MCF 10A (cell line): ENCODE data around the gene TRAPPC2L. TPM values are rescaled to one million over a fixed set of nuclear protein-coding genes. Genes with fewer than 3 reads are reported as not detected.
A peak's percentile ranks its signal among the peaks of the same experiment; 100 is the strongest.

ENCODE experiments used
- BruUV-seq: library from RNA; stranded (reverse); fragments of 400-500 nt; replicated peaks from 2 replicates; lab custom pipeline; 2021; lab: Mats Ljungman, UMichigan
- CTCF ChIA-PET: fragments of 300-600 bp; sonication (Branson Sonifier 250); formaldehyde crosslinking; extraction: SDS; loops from one replicate; lab custom pipeline; 2021; ENCODE audit warnings: antibody characterized with exemption, inconsistent platforms; lab: Yijun Ruan, JAX
- POLR2A ChIA-PET: fragments of 300-600, 350-650 bp; sonication (Branson Sonifier 250); formaldehyde crosslinking; extraction: SDS; loops from one replicate; lab custom pipeline; 2020; ENCODE audit warnings: antibody characterized with exemption, inconsistent platforms; lab: Yijun Ruan, JAX
- DNase-seq: peaks from one replicate; pipeline ENCODE4 v3.0.0-alpha.2; 2018; ENCODE audit not compliant: unreplicated experiment
- H3K27ac Mint-ChIP-seq: one replicate; pipeline ENCODE4 v1.8.0; 2022; ENCODE audit warnings: mild to moderate bottlenecking, low read depth, mixed read lengths; ENCODE audit not compliant: unreplicated experiment
- H3K27me3 Mint-ChIP-seq: one replicate; pipeline ENCODE4 v1.8.0; 2022; ENCODE audit warnings: mixed read lengths; ENCODE audit not compliant: insufficient read depth, unreplicated experiment
- H3K36me3 Mint-ChIP-seq: one replicate; pipeline ENCODE4 v1.8.0; 2022; ENCODE audit warnings: mild to moderate bottlenecking, moderate library complexity, mixed read lengths; ENCODE audit not compliant: insufficient read depth, unreplicated experiment
- H3K4me1 Mint-ChIP-seq: one replicate; pipeline ENCODE4 v1.8.0; 2022; ENCODE audit warnings: mixed read lengths; ENCODE audit not compliant: insufficient read depth, unreplicated experiment
- H3K4me3 Mint-ChIP-seq: one replicate; pipeline ENCODE4 v1.8.0; 2022; ENCODE audit warnings: mild to moderate bottlenecking, moderate library complexity, mixed read lengths; ENCODE audit not compliant: unreplicated experiment
- H3K9me3 Mint-ChIP-seq: one replicate; pipeline ENCODE4 v1.8.0; 2022; ENCODE audit warnings: mixed read lengths; ENCODE audit not compliant: unreplicated experiment
- intact Hi-C: fragments of 100-400 bp; cut with micrococcal nuclease; formaldehyde crosslinking; loops from 2 replicates; pipeline ENCODE4 v1.14.1; 2022
- total RNA-seq: library from RNA; stranded (reverse); gene quantifications from 2 replicates; pipeline ENCODE4 v1.2.3, GENCODE V29; 2022
- TF ChIP-seq, protein P1 (sequence below): fragments of 200-600 bp; IDR thresholded peaks from one replicate; pipeline ENCODE4 v1.8.0; 2022; ENCODE audit warnings: antibody characterized with exemption, mild to moderate bottlenecking; ENCODE audit not compliant: unreplicated experiment

The TRAPPC2L gene
- total RNA-seq, 1 experiment from 2014 or later = 35.6 TPM

DNA sequence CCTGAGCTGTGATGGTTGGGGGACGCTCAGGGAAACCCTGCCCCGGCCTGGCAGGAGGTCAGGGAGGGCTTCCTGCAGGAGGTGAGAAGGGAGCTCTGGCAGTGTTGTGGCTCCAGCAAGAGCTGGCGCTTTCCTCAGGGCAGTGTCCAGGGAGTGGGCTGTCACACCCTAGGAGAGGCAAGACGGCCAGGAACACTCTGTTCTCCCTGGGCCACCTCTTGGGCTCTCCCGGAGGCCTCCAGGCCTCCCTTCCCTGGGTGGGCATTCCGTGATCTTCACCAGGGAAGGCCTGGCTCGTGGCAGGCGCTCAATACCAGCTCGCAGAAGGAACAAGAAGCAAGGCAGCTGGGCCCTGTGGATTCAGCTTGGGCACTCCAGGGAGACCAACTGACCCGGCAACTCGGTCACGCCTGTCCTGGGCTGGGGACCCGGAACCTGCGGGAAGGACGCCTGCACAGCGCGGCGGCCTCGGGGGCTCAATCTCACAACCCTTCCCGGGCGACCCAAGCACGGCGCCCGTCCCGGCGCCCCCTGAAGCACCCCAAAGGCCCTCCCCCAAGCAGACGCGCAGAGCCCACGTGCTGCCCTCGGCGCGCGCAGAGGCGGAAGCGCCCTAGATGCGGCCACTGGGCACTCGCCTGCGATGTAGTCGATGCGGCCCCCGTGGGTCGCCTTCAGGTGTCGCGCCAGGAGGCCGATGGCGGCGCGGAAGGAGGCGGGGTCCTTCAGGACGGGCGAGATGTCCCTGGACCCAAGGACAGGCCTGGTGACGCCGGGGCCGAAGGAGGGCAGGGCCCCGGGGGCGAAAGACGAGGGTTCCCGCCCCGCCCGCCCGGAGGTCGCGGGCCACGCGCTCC lies 45.8 kb upstream of the TRAPPC2L start:
- CTCF ChIA-PET = interaction anchor here (0.6 to 6.2 kb wide), 11 partner anchors 25 to 356 kb away, joined by 3 to 47 read pairs (median 4); partner anchors contain the start of genes GALNS and TRAPPC2L
- intact Hi-C loops = no loop called here
- TF ChIP-seq, protein P1, sequence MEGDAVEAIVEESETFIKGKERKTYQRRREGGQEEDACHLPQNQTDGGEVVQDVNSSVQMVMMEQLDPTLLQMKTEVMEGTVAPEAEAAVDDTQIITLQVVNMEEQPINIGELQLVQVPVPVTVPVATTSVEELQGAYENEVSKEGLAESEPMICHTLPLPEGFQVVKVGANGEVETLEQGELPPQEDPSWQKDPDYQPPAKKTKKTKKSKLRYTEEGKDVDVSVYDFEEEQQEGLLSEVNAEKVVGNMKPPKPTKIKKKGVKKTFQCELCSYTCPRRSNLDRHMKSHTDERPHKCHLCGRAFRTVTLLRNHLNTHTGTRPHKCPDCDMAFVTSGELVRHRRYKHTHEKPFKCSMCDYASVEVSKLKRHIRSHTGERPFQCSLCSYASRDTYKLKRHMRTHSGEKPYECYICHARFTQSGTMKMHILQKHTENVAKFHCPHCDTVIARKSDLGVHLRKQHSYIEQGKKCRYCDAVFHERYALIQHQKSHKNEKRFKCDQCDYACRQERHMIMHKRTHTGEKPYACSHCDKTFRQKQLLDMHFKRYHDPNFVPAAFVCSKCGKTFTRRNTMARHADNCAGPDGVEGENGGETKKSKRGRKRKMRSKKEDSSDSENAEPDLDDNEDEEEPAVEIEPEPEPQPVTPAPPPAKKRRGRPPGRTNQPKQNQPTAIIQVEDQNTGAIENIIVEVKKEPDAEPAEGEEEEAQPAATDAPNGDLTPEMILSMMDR = no peak
- POLR2A ChIA-PET = interaction anchor here (0.6 to 4.1 kb wide), 26 partner anchors 7 to 846 kb away, joined by 3 to 42 read pairs (median 6); partner anchors contain the start of genes CDH15, CDT1, CHMP1A and CTU2
- Mint-ChIP-seq H3K9me3 (no peaks in the 10 kb centered on the region), H3K4me3 (peak overlapping the region; percentile 76), H3K36me3 (peaks cover 41% of the 10 kb centered on the region), H3K27ac (peak overlapping the region; percentile 77), H3K4me1 (peaks cover 5% of the 10 kb centered on the region), H3K27me3 (no peaks in the 10 kb centered on the region)
- no TSS peak for BruUV-seq
- DNase-seq = peak; percentile 84

DNA sequence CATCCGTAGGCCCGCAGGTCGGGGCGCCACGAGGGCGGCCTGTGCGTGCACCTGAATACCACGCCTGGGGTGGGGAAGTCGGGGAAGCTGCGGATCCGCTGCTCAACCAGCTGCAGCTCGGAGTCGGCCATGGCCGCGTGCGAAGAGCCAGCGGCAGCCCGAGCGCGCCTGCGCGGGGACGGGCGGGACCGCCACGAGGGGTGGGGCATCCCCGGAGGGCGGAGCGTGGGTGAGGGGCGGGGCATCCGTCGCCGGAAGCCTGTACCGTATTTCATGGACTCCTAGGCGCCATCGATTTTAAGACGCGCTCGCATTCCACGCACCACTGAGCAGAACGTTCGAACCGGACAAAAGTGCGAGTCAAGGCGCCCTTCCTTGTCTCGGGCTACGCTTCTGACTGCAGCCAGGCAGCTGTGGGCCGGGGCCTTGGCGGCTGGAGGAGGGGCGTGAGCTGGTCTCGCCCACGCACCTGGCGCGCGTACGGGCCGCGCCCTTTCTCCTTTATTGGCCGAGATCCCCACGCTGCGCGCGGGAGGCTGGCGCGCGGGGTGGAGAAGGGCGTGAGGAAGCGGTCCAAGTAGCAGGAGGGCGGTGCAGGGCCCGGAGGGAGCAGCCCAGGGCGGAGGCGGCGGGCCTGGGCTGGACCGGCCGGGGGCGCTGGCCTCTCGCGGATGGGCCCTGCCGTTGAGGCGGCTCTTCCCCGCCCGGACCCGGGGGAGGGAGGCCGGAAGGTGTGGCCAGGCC lies 45.0 kb upstream of the TRAPPC2L start, which contains the start of gene APRT:
Gene APRT, minus strand, starts transcription at position 160 of the 744 bp plus-strand sequence. Its CDS starts 29 bp downstream, at position 131.
- H3K4me1 Mint-ChIP-seq = peaks cover 5% of the 10 kb centered on the region
- ChIA-PET CTCF (interaction anchor here (0.7 to 6.2 kb wide), 8 partner anchors 13 to 355 kb away, joined by 3 to 47 read pairs (median 3); partner anchors contain the start of genes GALNS and TRAPPC2L), POLR2A (interaction anchor here (0.6 to 4.1 kb wide), 25 partner anchors 8 to 1306 kb away, joined by 3 to 42 read pairs (median 5); partner anchors contain the start of genes CDH15, CDT1, CHMP1A and GALNS)
- no peaks in the 10 kb centered on the region for H3K9me3 Mint-ChIP-seq
- TSS peak; percentile 48 for BruUV-seq
- TF ChIP-seq, protein P1 = peak; percentile 18
- peak; percentile 89 for DNase-seq
- H3K4me3 Mint-ChIP-seq = peak within 1 kb of the TSS; percentile 76
- peaks cover 40% of the 10 kb centered on the region for H3K36me3 Mint-ChIP-seq
- H3K27me3 Mint-ChIP-seq = no peaks in the 10 kb centered on the region
- H3K27ac Mint-ChIP-seq = peak within 1 kb of the TSS; percentile 77
- intact Hi-C loops = loop anchor here (1.0 kb wide), 3 partner anchors 45 to 405 kb away; partner anchors contain the start of genes TRAPPC2L and ZNF778

DNA sequence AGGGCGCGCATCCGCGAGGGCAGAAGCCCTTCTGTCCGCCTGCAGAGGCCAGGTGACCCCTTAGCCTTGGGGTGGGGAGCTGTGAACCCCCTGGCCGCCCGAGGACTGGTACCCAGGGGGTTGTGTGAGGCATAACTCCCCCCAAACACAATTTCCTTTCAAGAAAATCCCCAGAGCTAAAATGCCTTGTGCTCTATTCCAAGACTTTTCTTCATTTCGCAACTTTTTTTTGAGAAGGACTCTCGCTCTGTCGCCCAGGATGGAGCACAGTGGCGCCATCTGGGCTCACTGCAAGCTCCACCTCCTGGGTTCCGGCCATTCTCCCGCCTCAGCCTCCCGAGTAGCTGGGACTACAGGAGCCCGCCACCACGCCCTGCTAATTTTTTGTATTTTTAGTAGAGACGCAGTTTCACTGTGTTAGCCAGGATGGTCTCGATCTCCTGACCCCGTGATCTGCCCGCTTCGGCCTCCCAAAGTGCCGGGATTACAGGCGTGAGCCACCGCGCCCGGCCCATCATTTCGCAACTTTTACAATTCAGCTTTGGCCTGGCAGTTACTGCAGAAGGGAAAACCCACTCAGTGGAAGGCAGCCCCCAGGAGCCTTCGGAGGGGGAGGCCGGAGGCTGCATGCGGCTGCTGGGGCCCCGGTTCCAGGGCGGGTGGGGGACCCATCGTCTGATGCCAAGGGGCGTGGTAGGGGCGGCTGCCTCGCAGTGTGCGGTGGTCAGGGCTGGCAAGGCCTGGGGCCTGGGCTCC lies 44.2 kb upstream of the TRAPPC2L start:
- peak overlapping the region; percentile 76 for H3K4me3 Mint-ChIP-seq
- H3K27ac Mint-ChIP-seq = peak overlapping the region; percentile 77
- no TSS peak for BruUV-seq
- peaks cover 34% of the 10 kb centered on the region for H3K36me3 Mint-ChIP-seq
- TF ChIP-seq, protein P1 = no peak
- no peaks in the 10 kb centered on the region for H3K27me3 Mint-ChIP-seq
- CTCF ChIA-PET = interaction anchor here (0.6 to 6.2 kb wide), 7 partner anchors 11 to 354 kb away, joined by 3 to 47 read pairs (median 4); partner anchors contain the start of genes GALNS and TRAPPC2L
- no peaks in the 10 kb centered on the region for H3K9me3 Mint-ChIP-seq
- POLR2A ChIA-PET = interaction anchor here (0.6 to 4.1 kb wide), 21 partner anchors 9 to 430 kb away, joined by 3 to 42 read pairs (median 5); partner anchors contain the start of genes CDH15, CDT1, GALNS and PIEZO1
- intact Hi-C loops = loop anchor here (1.0 kb wide), 3 partner anchors 45 to 405 kb away; partner anchors contain the start of genes TRAPPC2L and ZNF778
- peak; percentile 60 for DNase-seq
- H3K4me1 Mint-ChIP-seq = peaks cover 5% of the 10 kb centered on the region
